Stomach (tissue), 4 donors: Measurements from ENCODE around the gene NOS1.

Experiments used
- EP300 ChIP-seq: sonication (generic); formaldehyde crosslinking; IDR thresholded peaks from one replicate; pipeline ENCODE4 v1.6.1; 2017; ENCODE audit warnings: antibody characterized with exemption
- POLR2A ChIP-seq, 4 donors: fragments of 450-650 bp; IDR thresholded peaks; one replicate each; pipeline ENCODE4 v1.6.1; 2016; ENCODE audit warnings: antibody characterized with exemption in 4 of 4, control low read depth in 2 of 4, mild to moderate bottlenecking in 1 of 4, moderate library complexity in 1 of 4
- POLR2AphosphoS5 ChIP-seq, 3 donors: sonication (generic); formaldehyde crosslinking; IDR thresholded peaks; one replicate each; pipeline ENCODE4 v1.6.1; 2016; ENCODE audit warnings: antibody characterized with exemption in 3 of 3
- TF ChIP-seq, protein P1 (sequence below), 7 experiments: fragments of 450-650 bp in 4 of 7; fragments of 200-600 bp in 3 of 7; sonication (generic) in 3 of 7; IDR thresholded peaks; one replicate each; pipeline ENCODE4 v1.5.1; 2016 to 2019; ENCODE audit warnings: antibody characterized with exemption in 7 of 7, control low read depth in 2 of 7, mild to moderate bottlenecking in 1 of 7

DNA sequence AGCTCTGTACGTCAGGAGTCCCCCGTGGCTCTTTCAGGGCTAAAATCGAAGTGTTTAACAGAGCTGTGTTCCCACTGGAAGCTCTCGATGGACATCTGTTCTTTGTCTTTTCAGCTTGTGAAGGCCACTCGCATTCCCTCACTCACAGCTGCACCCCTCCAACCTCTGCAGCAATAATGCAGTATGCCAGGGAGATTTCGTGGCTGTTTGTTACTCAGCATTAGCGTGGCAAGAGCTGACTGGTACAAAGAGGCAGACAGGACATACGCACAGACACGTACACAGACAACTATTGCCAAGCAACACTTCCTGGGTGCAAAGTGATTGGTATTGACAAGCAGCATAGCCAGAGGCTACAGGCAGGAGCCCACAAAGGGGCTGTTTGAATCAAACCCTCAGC is 159.4 kb downstream of the NOS1 start:
- no peak for TF ChIP-seq EP300
- TF ChIP-seq, protein P1, sequence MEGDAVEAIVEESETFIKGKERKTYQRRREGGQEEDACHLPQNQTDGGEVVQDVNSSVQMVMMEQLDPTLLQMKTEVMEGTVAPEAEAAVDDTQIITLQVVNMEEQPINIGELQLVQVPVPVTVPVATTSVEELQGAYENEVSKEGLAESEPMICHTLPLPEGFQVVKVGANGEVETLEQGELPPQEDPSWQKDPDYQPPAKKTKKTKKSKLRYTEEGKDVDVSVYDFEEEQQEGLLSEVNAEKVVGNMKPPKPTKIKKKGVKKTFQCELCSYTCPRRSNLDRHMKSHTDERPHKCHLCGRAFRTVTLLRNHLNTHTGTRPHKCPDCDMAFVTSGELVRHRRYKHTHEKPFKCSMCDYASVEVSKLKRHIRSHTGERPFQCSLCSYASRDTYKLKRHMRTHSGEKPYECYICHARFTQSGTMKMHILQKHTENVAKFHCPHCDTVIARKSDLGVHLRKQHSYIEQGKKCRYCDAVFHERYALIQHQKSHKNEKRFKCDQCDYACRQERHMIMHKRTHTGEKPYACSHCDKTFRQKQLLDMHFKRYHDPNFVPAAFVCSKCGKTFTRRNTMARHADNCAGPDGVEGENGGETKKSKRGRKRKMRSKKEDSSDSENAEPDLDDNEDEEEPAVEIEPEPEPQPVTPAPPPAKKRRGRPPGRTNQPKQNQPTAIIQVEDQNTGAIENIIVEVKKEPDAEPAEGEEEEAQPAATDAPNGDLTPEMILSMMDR (IDR thresholded peaks at IDR 0.05): no peak
- no peak for TF ChIP-seq POLR2AphosphoS5 (IDR thresholded peaks at IDR 0.05)
- TF ChIP-seq POLR2A (IDR thresholded peaks at IDR 0.05): no peak
